AG04449 (cell line): ENCODE measurements around the gene P4HA2.

Source experiments
- CTCF ChIA-PET: fragments of 350-600 bp; formaldehyde crosslinking; extraction: SDS; loops from one replicate; lab custom pipeline; 2021; ENCODE audit warnings: antibody characterized with exemption; lab: Yijun Ruan, JAX
- POLR2A ChIA-PET: fragments of 400-600, 350-600 bp; formaldehyde crosslinking; extraction: SDS; loops from one replicate; lab custom pipeline; 2020; ENCODE audit warnings: antibody characterized with exemption, inconsistent platforms; lab: Yijun Ruan, JAX
- DNase-seq: peaks from one replicate; pipeline ENCODE4 v3.0.0-alpha.2; 2010; ENCODE audit warnings: low read depth, low spot score
- H3K4me3 ChIP-seq: 2 replicates; pipeline ENCODE4 v1.5.1; 2011; ENCODE audit warnings: low read depth, mild to moderate bottlenecking, control low read depth, low read length
- CTCF ChIP-seq: IDR thresholded peaks from one replicate; pipeline ENCODE4 v1.5.1; 2011; ENCODE audit warnings: mild to moderate bottlenecking, moderate library complexity, low read length, control low read depth, inconsistent platforms; ENCODE audit not compliant: insufficient read depth; ENCODE audit errors: missing control alignments

P4HA2 gene

GRCh38 chr5:132229236-132229635 lies 1.6 kb upstream of the P4HA2 start:
- no peak overlapping the region for H3K4me3 ChIP-seq
- POLR2A ChIA-PET, result no interaction called here

DNA sequence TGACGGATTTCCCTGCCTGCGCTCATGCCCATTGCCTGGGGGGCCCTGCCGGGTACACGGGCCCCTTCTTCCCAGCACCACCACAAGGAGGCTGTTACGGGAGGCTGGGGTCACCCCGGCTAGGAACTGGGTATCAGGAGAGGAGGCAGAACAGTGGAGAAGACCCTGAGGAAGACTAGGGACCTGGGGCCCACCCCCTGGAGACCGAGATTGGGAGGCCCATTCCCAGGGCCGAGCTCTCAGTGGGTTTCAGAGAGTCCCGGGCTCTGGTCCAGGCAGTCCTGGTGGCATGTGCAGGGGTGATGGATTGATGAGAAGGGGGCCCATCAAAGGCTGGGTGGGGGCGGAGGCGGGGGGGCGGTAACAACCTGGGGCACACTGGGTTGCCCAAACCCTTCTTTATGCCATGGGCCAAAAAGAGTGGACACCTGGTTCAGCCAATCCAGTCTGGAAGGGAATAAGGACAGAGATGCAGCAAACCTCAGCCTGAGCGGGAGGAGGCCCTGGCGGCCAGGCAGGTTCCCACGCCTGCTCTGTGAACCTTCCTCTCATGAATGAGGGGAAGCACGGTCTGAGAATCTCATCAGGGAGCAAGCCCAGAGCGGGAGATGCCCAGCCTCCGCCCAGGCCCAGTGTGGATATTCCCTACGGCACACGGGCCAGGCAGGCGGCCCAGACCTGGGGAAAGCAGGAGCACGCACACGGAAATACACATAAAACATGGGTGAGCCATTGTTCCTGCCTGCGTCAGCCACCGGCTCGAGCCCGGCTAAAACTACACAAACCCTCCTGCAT lies 785 bp upstream of the P4HA2 start:
- POLR2A ChIA-PET, result interaction anchor here (1.1 kb wide), 3 partner anchors 10 to 32 kb away, joined by 3 to 9 read pairs (median 6); no protein-coding TSS in a partner anchor
- peak; percentile 11 for TF ChIP-seq CTCF
- H3K4me3 ChIP-seq, result peak overlapping the region; percentile 70
- CTCF ChIA-PET, result interaction anchor here (0.6 to 5.2 kb wide), 10 partner anchors 10 to 571 kb away, joined by 3 to 78 read pairs (median 5); partner anchors contain the start of gene SLC22A4
- DNase-seq, result no peak

More at GRCh38 chr5:132229236-132229635, 1.6 kb upstream of the P4HA2 start:
- no peak for TF ChIP-seq CTCF
- no peak for DNase-seq
- CTCF ChIA-PET, result interaction anchor here (0.7 to 5.2 kb wide), 5 partner anchors 9 to 164 kb away, joined by 3 to 78 read pairs (median 5); partner anchors contain the start of gene SLC22A4

DNA sequence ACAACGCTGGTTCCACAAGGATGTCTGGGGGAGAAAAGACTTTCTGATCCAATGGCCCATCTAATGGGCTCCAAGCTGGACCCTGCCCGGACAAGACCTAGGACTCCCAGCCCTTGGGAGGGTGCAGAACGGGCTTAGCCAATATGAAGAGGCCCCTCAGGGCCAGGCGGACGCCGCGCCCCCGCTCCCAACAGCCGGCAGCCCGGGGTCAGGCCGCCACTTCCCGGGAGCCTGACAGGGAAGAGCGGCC lies 493 bp downstream of the P4HA2 start:
- peak overlapping the region; percentile 70 for H3K4me3 ChIP-seq
- TF ChIP-seq CTCF, result no peak
- ChIA-PET CTCF (interaction anchor here (1.0 to 5.2 kb wide), 6 partner anchors 10 to 37 kb away, joined by 3 to 78 read pairs (median 6); no protein-coding TSS in a partner anchor), POLR2A (interaction anchor here (0.5 to 1.1 kb wide), 6 partner anchors 9 to 1780 kb away, joined by 3 to 9 read pairs (median 5); no protein-coding TSS in a partner anchor)
- no peak for DNase-seq

GRCh38 chr5:132226516-132227234 lies 978 bp downstream of the P4HA2 start:
- H3K4me3 ChIP-seq, result peak overlapping the region; percentile 70
- POLR2A ChIA-PET, result interaction anchor here (0.8 kb wide), 1 partner anchor 10 kb away, joined by 5 read pairs; no protein-coding TSS in a partner anchor
- DNase-seq, result no peak
- no peak for TF ChIP-seq CTCF
- CTCF ChIA-PET, result interaction anchor here (1.2 to 5.2 kb wide), 6 partner anchors 10 to 36 kb away, joined by 3 to 78 read pairs (median 6); no protein-coding TSS in a partner anchor

DNA sequence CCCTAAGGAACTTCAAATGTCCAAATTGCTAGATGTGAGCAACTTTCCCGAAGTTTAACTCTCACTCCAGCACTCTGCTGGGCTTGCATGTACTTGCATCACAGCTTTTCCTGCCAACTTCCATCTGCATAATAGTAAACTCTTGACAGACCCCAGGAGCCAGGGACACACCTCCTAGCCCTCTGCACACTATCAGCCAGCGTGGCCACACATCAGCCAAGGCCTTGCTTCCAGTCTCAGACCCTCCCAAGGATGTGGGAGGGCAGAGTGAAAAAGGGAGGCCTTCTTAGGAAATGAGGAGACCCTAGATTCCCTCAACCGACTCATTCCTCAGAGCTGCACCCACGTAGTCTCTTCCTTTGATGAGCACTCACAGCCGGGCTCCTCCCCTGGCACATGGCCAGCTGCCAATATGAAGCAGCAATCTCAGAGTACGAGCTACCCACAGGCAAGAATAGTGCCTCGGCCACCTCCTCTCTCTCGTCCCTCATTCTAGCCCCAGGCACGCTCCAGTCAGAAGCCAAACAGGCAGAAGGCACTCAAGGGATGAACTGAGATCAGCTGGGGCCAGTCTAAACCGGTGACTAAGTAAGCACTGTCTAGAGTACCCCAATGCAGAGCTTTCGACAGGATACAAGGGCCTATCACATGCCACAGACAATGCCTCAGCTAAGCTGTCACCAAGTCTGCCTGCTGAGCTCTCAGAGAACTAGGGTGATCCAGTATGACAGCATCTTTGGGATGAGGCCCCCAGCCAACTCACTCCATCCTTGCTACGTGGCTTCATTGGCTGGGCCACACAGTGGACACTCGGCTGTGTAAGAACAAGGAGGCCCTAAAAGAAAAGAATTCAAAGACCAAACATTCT lies 2.3 kb downstream of the P4HA2 start:
- peak; percentile 57 for DNase-seq
- ChIA-PET POLR2A (interaction anchor here (0.6 to 1.8 kb wide), 12 partner anchors 10 to 786 kb away, joined by 3 to 16 read pairs (median 5); partner anchors contain the start of genes PDLIM4 and SLC22A4), CTCF (interaction anchor here (0.6 to 4.8 kb wide), 11 partner anchors 9 to 163 kb away, joined by 3 to 67 read pairs (median 4); partner anchors contain the start of genes SLC22A4 and SLC22A5)
- TF ChIP-seq CTCF, result no peak
- peak overlapping the region; percentile 31 for H3K4me3 ChIP-seq
